ENCODE data around the gene LY6G6D.

DNA sequence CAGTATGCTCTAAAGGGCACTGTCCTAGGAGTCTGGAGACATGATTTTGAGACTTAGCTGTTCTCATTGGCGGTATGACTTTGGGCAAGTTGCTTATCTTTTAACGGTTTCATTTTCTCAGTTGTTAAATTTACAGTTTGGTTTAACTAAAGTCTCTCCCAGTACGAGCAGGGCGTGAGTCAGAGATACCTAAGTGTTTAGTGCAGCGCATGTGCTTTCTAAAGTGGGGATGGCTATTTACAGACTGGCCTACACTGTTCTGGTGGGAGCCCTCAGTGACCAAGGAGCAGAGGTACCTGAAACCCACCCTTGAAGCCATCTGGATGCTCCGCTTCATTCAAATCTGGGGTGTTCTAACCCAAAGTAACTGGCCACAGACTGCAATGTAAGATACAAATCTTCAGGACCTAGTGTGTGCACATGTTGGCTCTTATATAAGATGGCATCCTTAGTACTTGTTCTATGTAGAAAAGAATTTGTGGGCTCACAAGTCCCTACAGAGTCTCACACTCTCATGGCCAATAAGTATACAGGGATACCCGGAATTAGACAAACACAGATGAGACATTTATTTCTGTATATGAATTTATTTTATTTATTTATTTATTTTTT lies 35.4 kb downstream of the LY6G6D start:
- TF ChIP-seq, protein P1, sequence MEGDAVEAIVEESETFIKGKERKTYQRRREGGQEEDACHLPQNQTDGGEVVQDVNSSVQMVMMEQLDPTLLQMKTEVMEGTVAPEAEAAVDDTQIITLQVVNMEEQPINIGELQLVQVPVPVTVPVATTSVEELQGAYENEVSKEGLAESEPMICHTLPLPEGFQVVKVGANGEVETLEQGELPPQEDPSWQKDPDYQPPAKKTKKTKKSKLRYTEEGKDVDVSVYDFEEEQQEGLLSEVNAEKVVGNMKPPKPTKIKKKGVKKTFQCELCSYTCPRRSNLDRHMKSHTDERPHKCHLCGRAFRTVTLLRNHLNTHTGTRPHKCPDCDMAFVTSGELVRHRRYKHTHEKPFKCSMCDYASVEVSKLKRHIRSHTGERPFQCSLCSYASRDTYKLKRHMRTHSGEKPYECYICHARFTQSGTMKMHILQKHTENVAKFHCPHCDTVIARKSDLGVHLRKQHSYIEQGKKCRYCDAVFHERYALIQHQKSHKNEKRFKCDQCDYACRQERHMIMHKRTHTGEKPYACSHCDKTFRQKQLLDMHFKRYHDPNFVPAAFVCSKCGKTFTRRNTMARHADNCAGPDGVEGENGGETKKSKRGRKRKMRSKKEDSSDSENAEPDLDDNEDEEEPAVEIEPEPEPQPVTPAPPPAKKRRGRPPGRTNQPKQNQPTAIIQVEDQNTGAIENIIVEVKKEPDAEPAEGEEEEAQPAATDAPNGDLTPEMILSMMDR (IDR thresholded peaks at IDR 0.05; ENCODE audit: extremely low read depth in 1 of 2, insufficient read depth in 1 of 2, low read depth in 1 of 2, low read length in 2 of 2): no peak
- TF ChIP-seq POLR2A (IDR thresholded peaks at IDR 0.05; ENCODE audit: low read depth, low read length) (no peak), EZH2 (IDR thresholded peaks at IDR 0.05; ENCODE audit: borderline replicate concordance, low read depth, low read length, severe bottlenecking) (no peak), MYC (IDR thresholded peaks at IDR 0.05; ENCODE audit: low read depth, low read length) (no peak), JUN (IDR thresholded peaks at IDR 0.05; ENCODE audit: borderline replicate concordance, insufficient read depth, insufficient read length, low read depth) (no peak), POLR2AphosphoS5 (IDR thresholded peaks at IDR 0.05; ENCODE audit: insufficient read depth, low read depth, low read length) (no peak), FOS (IDR thresholded peaks at IDR 0.05; ENCODE audit: borderline replicate concordance, insufficient read depth, low read length) (no peak), GATA2 (IDR thresholded peaks at IDR 0.05; ENCODE audit: insufficient read depth, insufficient read length, low read depth, low read length) (no peak)
- TF ChIP-seq, protein P2, sequence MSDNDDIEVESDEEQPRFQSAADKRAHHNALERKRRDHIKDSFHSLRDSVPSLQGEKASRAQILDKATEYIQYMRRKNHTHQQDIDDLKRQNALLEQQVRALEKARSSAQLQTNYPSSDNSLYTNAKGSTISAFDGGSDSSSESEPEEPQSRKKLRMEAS (IDR thresholded peaks at IDR 0.05; ENCODE audit: insufficient read depth, insufficient read length): no peak

All from endothelial cell of umbilical vein (primary cell).